GM21526 (cell line): ENCODE results near the gene DTX2.
"Not testable (repeated sequence)": the region's sequence is repeated elsewhere in the genome, so short reads cannot be mapped to it uniquely, and the experiment has no call there.

Experiments used
- ATAC-seq: cut with Tn5 transposase; IDR thresholded peaks from one replicate; pipeline ENCODE4 v1.9.1; 2021; ENCODE audit warnings: moderate library complexity; ENCODE audit not compliant: unreplicated experiment, low FRiP score

Gene DTX2

GRCh38 chr7:76509931-76510877, 48.7 kb downstream of the DTX2 start, which contains the start of gene UPK3B:
Gene UPK3B, plus strand, starts transcription at chr7:76510552. Its CDS starts 101 bp downstream, at chr7:76510653.
- no peak for ATAC-seq

GRCh38 chr7:76511200-76511910, 49.8 kb downstream of the DTX2 start:
- not testable (repeated sequence) for ATAC-seq

GRCh38 chr7:76511911-76512885, 50.7 kb downstream of the DTX2 start:
- ATAC-seq: not testable (repeated sequence)

GRCh38 chr7:76512941-76513816, 51.7 kb downstream of the DTX2 start:
- no peak for ATAC-seq

GRCh38 chr7:76513817-76514799, 52.6 kb downstream of the DTX2 start:
- no peak for ATAC-seq

- no peak for ATAC-seq
These were observed 53.6 kb downstream of the DTX2 start for GRCh38 chr7:76514926-76515771.

GRCh38 chr7:76515999-76516443, 54.5 kb downstream of the DTX2 start:
- ATAC-seq: no peak

- not testable (repeated sequence) for ATAC-seq
These were observed 55.4 kb downstream of the DTX2 start for GRCh38 chr7:76516932-76517331.

- not testable (repeated sequence) for ATAC-seq
These were observed 64.7 kb downstream of the DTX2 start for GRCh38 chr7:76526183-76526582.

- ATAC-seq: not testable (repeated sequence)
These were observed 70.1 kb downstream of the DTX2 start for GRCh38 chr7:76531643-76532042.

- not testable (repeated sequence) for ATAC-seq
These were observed 81.7 kb downstream of the DTX2 start, which contains the start of gene SPDYE16 for GRCh38 chr7:76543197-76543596. Gene SPDYE16, minus strand, starts transcription at chr7:76543297. Its CDS starts 1,838 bp downstream, at chr7:76541459.

GRCh38 chr7:76549025-76549854, 87.7 kb downstream of the DTX2 start:
- ATAC-seq: peak; percentile 99

GRCh38 chr7:76549855-76550248, 88.3 kb downstream of the DTX2 start:
- ATAC-seq: not testable (repeated sequence)

GRCh38 chr7:76551992-76552391, 90.5 kb downstream of the DTX2 start:
- not testable (repeated sequence) for ATAC-seq
